HFFc6 (cell line): ENCODE data around the gene GRID1. TPM values are rescaled to one million over a fixed set of nuclear protein-coding genes. Genes with fewer than 3 reads are reported as not detected.

Experiments used
- DNase-seq: peaks from one replicate; pipeline ENCODE4 v3.0.0-alpha.2; 2018
- H3K27ac Mint-ChIP-seq: 2 replicates; pipeline ENCODE4 v1.8.0; 2020; ENCODE audit warnings: mild to moderate bottlenecking, mixed read lengths
- H3K27me3 Mint-ChIP-seq: 2 replicates; pipeline ENCODE4 v1.8.0; 2021; ENCODE audit warnings: mild to moderate bottlenecking, moderate library complexity, mixed read lengths; ENCODE audit not compliant: insufficient read depth
- H3K36me3 Mint-ChIP-seq: 2 replicates; pipeline ENCODE4 v1.8.0; 2021; ENCODE audit warnings: low read depth, mixed read lengths
- H3K4me1 Mint-ChIP-seq: 2 replicates; pipeline ENCODE4 v1.8.0; 2020; ENCODE audit warnings: low read depth, mixed read lengths
- H3K4me3 Mint-ChIP-seq: 2 replicates; pipeline ENCODE4 v1.8.0; 2020; ENCODE audit warnings: mild to moderate bottlenecking, moderate library complexity, mixed read lengths
- H3K9me3 Mint-ChIP-seq: 2 replicates; pipeline ENCODE4 v1.8.0; 2020; ENCODE audit warnings: mild to moderate bottlenecking, mixed read lengths
- total RNA-seq, 6 experiments: library from RNA; stranded (reverse); fragmentation: NEBNext Ultra II Directional; extraction: Animal tissue kit (Norgen Biotek cat#: 25700); gene quantifications; 2 replicates in 1 of 6; 3 replicates in 5 of 6; pipeline ENCODE4 v1.2.3, GENCODE V29; 2021
- TF ChIP-seq, protein P1 (sequence below): fragments of 200-600 bp; sonication (generic); IDR thresholded peaks from 2 replicates; pipeline ENCODE4 v1.5.0; 2021; ENCODE audit warnings: antibody characterized with exemption, mild to moderate bottlenecking

The GRID1 gene
- total RNA-seq, 6 experiments from 2014 or later, result not detected

DNA sequence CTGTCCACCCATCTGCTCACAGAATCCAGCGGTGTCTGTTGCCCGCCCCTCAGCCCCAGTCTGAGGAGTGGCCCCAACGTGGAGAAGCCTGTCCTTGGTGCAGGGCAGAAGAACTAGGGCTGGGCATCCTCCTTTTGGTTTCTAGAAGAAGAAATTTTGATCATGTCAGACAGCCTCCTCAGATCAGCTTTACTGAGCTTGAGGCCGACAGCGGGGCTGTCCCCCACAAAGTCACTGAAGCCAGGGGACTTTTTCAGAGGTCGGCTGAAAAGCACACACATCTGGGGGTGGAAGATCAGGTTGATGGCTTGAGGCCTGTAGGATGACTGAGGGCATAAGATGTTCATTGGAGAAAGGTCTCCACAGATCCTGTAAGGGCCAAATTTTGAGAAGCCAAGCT lies 767.9 kb downstream of the GRID1 start:
- Mint-ChIP-seq H3K27me3 (no peaks in the 10 kb centered on the region; the same call in 1 of the 2 replicates), H3K4me3 (no peak overlapping the region), H3K4me1 (no peaks in the 10 kb centered on the region)

DNA sequence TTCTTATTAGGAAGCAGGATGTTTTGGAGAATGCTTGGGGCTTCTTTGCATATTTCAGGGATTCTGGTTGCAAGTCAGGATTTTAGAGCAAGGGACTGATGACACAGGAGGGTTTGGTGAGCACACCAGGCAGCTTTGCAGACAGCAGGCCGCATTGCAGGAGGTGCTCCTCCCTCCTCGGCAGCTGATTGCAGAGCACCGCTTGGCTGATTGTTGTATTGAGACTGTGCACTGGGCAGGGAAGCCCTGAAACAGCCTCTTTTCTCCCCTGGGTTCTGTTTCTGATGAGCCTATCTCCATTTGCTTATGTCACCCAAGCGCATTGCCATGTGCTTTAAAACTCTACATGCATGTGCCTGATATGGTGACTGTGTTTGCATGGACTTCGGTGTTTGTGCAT lies 769.6 kb downstream of the GRID1 start:
- TF ChIP-seq, protein P1, sequence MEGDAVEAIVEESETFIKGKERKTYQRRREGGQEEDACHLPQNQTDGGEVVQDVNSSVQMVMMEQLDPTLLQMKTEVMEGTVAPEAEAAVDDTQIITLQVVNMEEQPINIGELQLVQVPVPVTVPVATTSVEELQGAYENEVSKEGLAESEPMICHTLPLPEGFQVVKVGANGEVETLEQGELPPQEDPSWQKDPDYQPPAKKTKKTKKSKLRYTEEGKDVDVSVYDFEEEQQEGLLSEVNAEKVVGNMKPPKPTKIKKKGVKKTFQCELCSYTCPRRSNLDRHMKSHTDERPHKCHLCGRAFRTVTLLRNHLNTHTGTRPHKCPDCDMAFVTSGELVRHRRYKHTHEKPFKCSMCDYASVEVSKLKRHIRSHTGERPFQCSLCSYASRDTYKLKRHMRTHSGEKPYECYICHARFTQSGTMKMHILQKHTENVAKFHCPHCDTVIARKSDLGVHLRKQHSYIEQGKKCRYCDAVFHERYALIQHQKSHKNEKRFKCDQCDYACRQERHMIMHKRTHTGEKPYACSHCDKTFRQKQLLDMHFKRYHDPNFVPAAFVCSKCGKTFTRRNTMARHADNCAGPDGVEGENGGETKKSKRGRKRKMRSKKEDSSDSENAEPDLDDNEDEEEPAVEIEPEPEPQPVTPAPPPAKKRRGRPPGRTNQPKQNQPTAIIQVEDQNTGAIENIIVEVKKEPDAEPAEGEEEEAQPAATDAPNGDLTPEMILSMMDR, result no peak
- no peak overlapping the region for H3K4me3 Mint-ChIP-seq
- no peak for DNase-seq
- no peak overlapping the region for H3K27ac Mint-ChIP-seq
- no peaks in the 10 kb centered on the region for H3K4me1 Mint-ChIP-seq
- H3K9me3 Mint-ChIP-seq, result peaks cover 64% of the 10 kb centered on the region
- no peaks in the 10 kb centered on the region; the same call in 1 of the 2 replicates for H3K27me3 Mint-ChIP-seq
- no peaks in the 10 kb centered on the region for H3K36me3 Mint-ChIP-seq

More for the DNA sequence above, 767.9 kb downstream of the GRID1 start:
- TF ChIP-seq, protein P1, result no peak
- no peaks in the 10 kb centered on the region for H3K36me3 Mint-ChIP-seq
- peaks cover 59% of the 10 kb centered on the region for H3K9me3 Mint-ChIP-seq
- H3K27ac Mint-ChIP-seq, result no peak overlapping the region
- DNase-seq, result no peak

DNA sequence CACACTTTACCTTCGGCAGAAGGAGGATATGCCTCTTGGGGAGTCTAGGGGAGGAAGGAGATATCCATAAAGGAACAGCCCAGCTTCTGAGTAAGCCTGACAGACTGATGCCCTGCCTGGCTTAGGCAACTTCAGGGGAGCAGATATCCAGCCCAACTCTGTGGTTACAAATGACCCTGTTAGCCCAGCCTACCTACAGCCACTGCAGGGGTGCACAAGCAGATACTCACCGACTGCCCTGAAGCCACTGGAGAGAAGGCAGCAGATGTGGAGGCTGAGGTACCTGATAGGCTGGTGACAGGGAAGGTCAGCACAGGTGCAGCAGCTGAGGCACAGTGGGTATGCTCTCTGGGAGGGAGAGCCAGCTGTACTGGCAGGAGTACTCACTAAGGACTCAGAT lies 770.2 kb downstream of the GRID1 start:
- no peaks in the 10 kb centered on the region for H3K4me1 Mint-ChIP-seq
- no peak for DNase-seq
- peaks cover 58% of the 10 kb centered on the region for H3K9me3 Mint-ChIP-seq
- H3K27me3 Mint-ChIP-seq, result no peaks in the 10 kb centered on the region; the same call in 1 of the 2 replicates
- no peaks in the 10 kb centered on the region for H3K36me3 Mint-ChIP-seq
- TF ChIP-seq, protein P1, result no peak
- H3K4me3 Mint-ChIP-seq, result no peak overlapping the region
- no peak overlapping the region for H3K27ac Mint-ChIP-seq

DNA sequence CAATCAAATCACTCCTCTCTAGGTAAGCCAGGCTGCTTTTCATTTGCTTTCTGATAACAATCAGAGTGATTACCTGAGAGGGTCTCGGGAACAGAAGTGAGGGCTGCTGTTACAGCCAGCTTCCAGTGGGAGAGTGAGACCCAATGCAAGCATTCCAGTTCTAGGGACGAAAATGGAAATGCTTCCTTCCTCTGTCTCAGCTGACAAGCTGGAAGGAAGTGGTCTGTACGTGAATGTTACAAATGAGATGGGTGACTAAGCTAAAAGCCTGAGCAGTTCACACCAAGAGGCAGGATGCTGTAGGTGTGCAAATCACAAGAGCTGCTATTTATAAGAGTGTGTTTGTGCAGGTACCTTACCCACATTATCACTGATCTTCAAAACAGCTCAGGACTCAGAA lies 772.4 kb downstream of the GRID1 start:
- Mint-ChIP-seq H3K4me1 (no peaks in the 10 kb centered on the region), H3K27me3 (no peaks in the 10 kb centered on the region; the same call in 1 of the 2 replicates), H3K36me3 (no peaks in the 10 kb centered on the region), H3K27ac (no peak overlapping the region), H3K4me3 (no peak overlapping the region), H3K9me3 (peaks cover 41% of the 10 kb centered on the region)
- no peak for DNase-seq
- TF ChIP-seq, protein P1, result no peak

DNA sequence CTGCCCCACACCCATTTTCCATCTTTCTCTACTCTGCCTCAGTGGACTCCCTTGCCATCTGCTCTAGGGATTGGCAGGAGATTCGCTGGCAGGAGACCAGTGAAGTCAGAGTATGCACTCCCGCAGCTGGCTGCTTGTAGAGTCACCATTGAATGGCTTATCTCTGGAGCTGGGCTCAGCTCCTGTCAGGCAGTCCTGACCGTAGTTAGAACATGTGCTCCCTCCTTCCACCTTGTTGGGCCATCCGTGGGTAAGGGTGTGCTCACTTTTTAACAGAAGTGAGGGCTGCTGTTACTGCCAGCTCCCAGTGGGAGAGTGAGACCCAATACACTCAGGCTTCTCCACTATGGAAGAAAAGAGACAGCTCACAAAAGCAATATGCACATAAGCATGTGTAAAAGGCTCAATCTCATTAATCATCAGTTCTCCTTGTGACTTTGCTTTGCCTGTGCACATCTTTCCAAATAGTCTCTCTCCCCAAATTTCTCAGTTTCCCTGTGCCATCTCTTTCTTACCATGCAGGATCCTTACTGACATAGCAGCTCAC lies 773.3 kb downstream of the GRID1 start:
- TF ChIP-seq, protein P1, result no peak
- DNase-seq, result no peak

More for the DNA sequence above, 773.3 kb downstream of the GRID1 start:
- no peaks in the 10 kb centered on the region; the same call in 1 of the 2 replicates for H3K27me3 Mint-ChIP-seq
- H3K4me1 Mint-ChIP-seq, result no peaks in the 10 kb centered on the region
- peaks cover 33% of the 10 kb centered on the region for H3K9me3 Mint-ChIP-seq
- H3K36me3 Mint-ChIP-seq, result no peaks in the 10 kb centered on the region
- H3K4me3 Mint-ChIP-seq, result no peak overlapping the region
- no peak overlapping the region for H3K27ac Mint-ChIP-seq
